ENCODE data around the gene FRAS1.

The FRAS1 gene

DNA sequence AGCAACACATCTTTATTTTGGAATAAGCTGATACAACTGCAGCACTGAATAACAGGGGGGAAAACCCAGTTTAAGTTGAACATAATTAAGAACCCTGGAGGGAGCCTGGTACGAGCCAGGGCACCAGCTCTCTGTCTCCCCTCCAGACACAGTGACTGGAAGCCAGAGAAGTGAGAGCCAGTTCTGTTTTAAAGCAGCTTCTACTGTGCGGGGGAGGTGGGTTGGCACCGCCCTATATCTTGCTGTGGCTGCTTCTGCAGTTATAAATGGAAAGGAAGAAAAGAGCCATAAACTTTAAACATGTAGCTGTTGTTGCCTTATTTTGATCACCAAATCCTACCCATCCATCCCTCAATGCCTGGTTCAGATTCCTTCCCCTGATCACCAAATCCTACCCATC is 286.6 kb downstream of the FRAS1 start:
- H3K9ac ChIP-seq (ENCODE audit: low read depth in 1 of 2, low read length in 2 of 2) = no peak overlapping the region
- H3K27ac ChIP-seq (ENCODE audit: low read depth, low read length) = no peak overlapping the region
- H3K4me3 ChIP-seq (ENCODE audit: low read depth in 1 of 2, low read length in 2 of 2) = no peak overlapping the region
- no peaks in the 10 kb centered on the region for H3K9me3 ChIP-seq (ENCODE audit: control insufficient read depth in 1 of 2, low read length in 2 of 2)
- no peaks in the 10 kb centered on the region for H3K27me3 ChIP-seq (ENCODE audit: control insufficient read depth in 1 of 2, insufficient read depth in 2 of 2, low read length in 2 of 2)
- no peaks in the 10 kb centered on the region for H3K4me1 ChIP-seq (ENCODE audit: control insufficient read depth in 1 of 2, insufficient read depth in 2 of 2, low read length in 2 of 2)
- H3K36me3 ChIP-seq (ENCODE audit: control insufficient read depth in 1 of 2, insufficient read depth in 2 of 2, low read length in 2 of 2) = no peaks in the 10 kb centered on the region

DNA sequence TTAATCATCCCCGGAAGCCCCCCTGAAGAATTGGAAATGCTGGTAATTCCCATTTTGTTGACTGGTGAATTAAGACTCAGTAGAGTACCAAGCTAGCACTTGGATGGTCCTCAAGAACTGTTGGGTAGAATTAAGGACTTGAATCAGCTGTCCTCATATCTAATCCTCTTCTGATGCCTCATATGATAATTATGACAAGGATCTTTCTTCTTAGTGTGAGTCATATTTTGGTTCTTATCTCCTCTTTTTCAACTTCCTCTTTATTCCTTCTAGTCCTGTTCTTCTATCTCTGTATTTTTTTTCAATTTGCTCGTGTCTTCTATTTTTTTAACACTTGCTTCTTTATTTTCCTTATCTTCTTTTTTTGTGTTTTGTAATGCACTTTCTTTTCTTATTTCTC is 288.1 kb downstream of the FRAS1 start:
- Histone ChIP-seq H3K27ac (ENCODE audit: low read depth, low read length) (no peak overlapping the region), H3K9ac (ENCODE audit: low read depth in 1 of 2, low read length in 2 of 2) (no peak overlapping the region), H3K4me1 (ENCODE audit: control insufficient read depth in 1 of 2, insufficient read depth in 2 of 2, low read length in 2 of 2) (no peaks in the 10 kb centered on the region), H3K9me3 (ENCODE audit: control insufficient read depth in 1 of 2, low read length in 2 of 2) (no peaks in the 10 kb centered on the region), H3K27me3 (ENCODE audit: control insufficient read depth in 1 of 2, insufficient read depth in 2 of 2, low read length in 2 of 2) (no peaks in the 10 kb centered on the region), H3K36me3 (ENCODE audit: control insufficient read depth in 1 of 2, insufficient read depth in 2 of 2, low read length in 2 of 2) (no peaks in the 10 kb centered on the region), H3K4me3 (ENCODE audit: low read depth in 1 of 2, low read length in 2 of 2) (no peak overlapping the region)

GRCh38 chr4:78346222-78346621 is 289.1 kb downstream of the FRAS1 start:
- H3K27ac ChIP-seq (ENCODE audit: low read depth, low read length) = no peak overlapping the region
- no peaks in the 10 kb centered on the region for H3K9me3 ChIP-seq (ENCODE audit: control insufficient read depth in 1 of 2, low read length in 2 of 2)
- H3K9ac ChIP-seq (ENCODE audit: low read depth in 1 of 2, low read length in 2 of 2) = no peak overlapping the region
- H3K27me3 ChIP-seq (ENCODE audit: control insufficient read depth in 1 of 2, insufficient read depth in 2 of 2, low read length in 2 of 2) = no peaks in the 10 kb centered on the region
- no peaks in the 10 kb centered on the region for H3K4me1 ChIP-seq (ENCODE audit: control insufficient read depth in 1 of 2, insufficient read depth in 2 of 2, low read length in 2 of 2)
- no peaks in the 10 kb centered on the region for H3K36me3 ChIP-seq (ENCODE audit: control insufficient read depth in 1 of 2, insufficient read depth in 2 of 2, low read length in 2 of 2)
- H3K4me3 ChIP-seq (ENCODE audit: low read depth in 1 of 2, low read length in 2 of 2) = no peak overlapping the region

DNA sequence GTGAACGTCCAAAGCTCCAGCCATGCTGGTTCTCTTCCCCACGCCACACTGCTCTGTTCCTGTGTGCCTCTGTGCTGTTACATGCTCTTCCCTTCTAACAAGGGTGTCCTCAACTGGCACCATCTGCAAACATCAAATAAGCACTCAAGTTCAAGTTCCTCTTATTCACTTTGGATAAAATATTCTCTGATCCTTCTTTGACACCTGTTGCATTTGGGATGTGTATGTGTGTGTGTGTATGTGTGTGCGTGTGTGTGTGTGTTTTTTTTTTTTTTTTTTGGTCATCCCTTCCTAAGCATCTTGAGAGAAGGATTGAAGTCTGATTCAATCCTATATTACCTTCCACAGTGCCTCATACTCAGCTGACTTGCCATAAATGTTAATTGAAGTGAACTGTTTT is 290.4 kb downstream of the FRAS1 start:
- Histone ChIP-seq H3K9me3 (ENCODE audit: control insufficient read depth in 1 of 2, low read length in 2 of 2) (no peaks in the 10 kb centered on the region), H3K4me1 (ENCODE audit: control insufficient read depth in 1 of 2, insufficient read depth in 2 of 2, low read length in 2 of 2) (no peaks in the 10 kb centered on the region), H3K27me3 (ENCODE audit: control insufficient read depth in 1 of 2, insufficient read depth in 2 of 2, low read length in 2 of 2) (no peaks in the 10 kb centered on the region), H3K27ac (ENCODE audit: low read depth, low read length) (no peak overlapping the region), H3K36me3 (ENCODE audit: control insufficient read depth in 1 of 2, insufficient read depth in 2 of 2, low read length in 2 of 2) (no peaks in the 10 kb centered on the region), H3K9ac (ENCODE audit: low read depth in 1 of 2, low read length in 2 of 2) (no peak overlapping the region), H3K4me3 (ENCODE audit: low read depth in 1 of 2, low read length in 2 of 2) (no peak overlapping the region)

GRCh38 chr4:78353921-78354320 is 296.8 kb downstream of the FRAS1 start:
- Histone ChIP-seq H3K36me3 (ENCODE audit: control insufficient read depth in 1 of 2, insufficient read depth in 2 of 2, low read length in 2 of 2) (no peaks in the 10 kb centered on the region), H3K9ac (ENCODE audit: low read depth in 1 of 2, low read length in 2 of 2) (no peak overlapping the region), H3K4me1 (ENCODE audit: control insufficient read depth in 1 of 2, insufficient read depth in 2 of 2, low read length in 2 of 2) (no peaks in the 10 kb centered on the region), H3K27ac (ENCODE audit: low read depth, low read length) (no peak overlapping the region), H3K27me3 (ENCODE audit: control insufficient read depth in 1 of 2, insufficient read depth in 2 of 2, low read length in 2 of 2) (peaks cover 0 to 3% of the 10 kb centered on the region in 2 donors), H3K4me3 (ENCODE audit: low read depth in 1 of 2, low read length in 2 of 2) (no peak overlapping the region), H3K9me3 (ENCODE audit: control insufficient read depth in 1 of 2, low read length in 2 of 2) (no peaks in the 10 kb centered on the region)

GRCh38 chr4:78354782-78355181 is 297.7 kb downstream of the FRAS1 start:
- no peak overlapping the region for H3K9ac ChIP-seq (ENCODE audit: low read depth in 1 of 2, low read length in 2 of 2)
- H3K4me1 ChIP-seq (ENCODE audit: control insufficient read depth in 1 of 2, insufficient read depth in 2 of 2, low read length in 2 of 2) = no peaks in the 10 kb centered on the region
- H3K27ac ChIP-seq (ENCODE audit: low read depth, low read length) = no peak overlapping the region
- H3K4me3 ChIP-seq (ENCODE audit: low read depth in 1 of 2, low read length in 2 of 2) = no peak overlapping the region
- H3K36me3 ChIP-seq (ENCODE audit: control insufficient read depth in 1 of 2, insufficient read depth in 2 of 2, low read length in 2 of 2) = no peaks in the 10 kb centered on the region
- H3K27me3 ChIP-seq (ENCODE audit: control insufficient read depth in 1 of 2, insufficient read depth in 2 of 2, low read length in 2 of 2) = peaks cover 0 to 3% of the 10 kb centered on the region in 2 donors
- no peaks in the 10 kb centered on the region for H3K9me3 ChIP-seq (ENCODE audit: control insufficient read depth in 1 of 2, low read length in 2 of 2)

DNA sequence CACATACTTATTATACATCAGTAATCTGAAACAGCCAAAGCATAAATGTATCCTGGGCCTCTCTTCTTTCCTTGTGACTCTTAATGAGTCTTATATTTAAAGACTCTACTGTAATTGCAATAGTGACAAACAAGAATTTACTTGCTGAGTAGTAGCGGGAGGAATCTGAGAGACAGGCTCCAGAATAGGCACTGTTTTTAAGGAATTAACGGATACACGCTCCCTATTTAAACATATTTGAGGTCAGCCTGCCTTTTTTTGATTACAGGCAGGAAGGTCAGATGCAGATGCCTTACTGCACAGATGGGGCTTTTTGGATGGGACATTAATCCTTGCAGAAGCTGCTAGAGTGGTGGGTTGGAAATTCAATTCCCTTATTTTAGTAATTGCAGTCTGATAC is 298.2 kb downstream of the FRAS1 start:
- Histone ChIP-seq H3K36me3 (ENCODE audit: control insufficient read depth in 1 of 2, insufficient read depth in 2 of 2, low read length in 2 of 2) (no peaks in the 10 kb centered on the region), H3K9me3 (ENCODE audit: control insufficient read depth in 1 of 2, low read length in 2 of 2) (no peaks in the 10 kb centered on the region), H3K4me1 (ENCODE audit: control insufficient read depth in 1 of 2, insufficient read depth in 2 of 2, low read length in 2 of 2) (no peaks in the 10 kb centered on the region), H3K27ac (ENCODE audit: low read depth, low read length) (no peak overlapping the region), H3K4me3 (ENCODE audit: low read depth in 1 of 2, low read length in 2 of 2) (no peak overlapping the region), H3K9ac (ENCODE audit: low read depth in 1 of 2, low read length in 2 of 2) (no peak overlapping the region), H3K27me3 (ENCODE audit: control insufficient read depth in 1 of 2, insufficient read depth in 2 of 2, low read length in 2 of 2) (peaks cover 0 to 3% of the 10 kb centered on the region in 2 donors)

- no peaks in the 10 kb centered on the region for H3K36me3 ChIP-seq (ENCODE audit: control insufficient read depth in 1 of 2, insufficient read depth in 2 of 2, low read length in 2 of 2)
- peaks cover 0 to 3% of the 10 kb centered on the region in 2 donors for H3K27me3 ChIP-seq (ENCODE audit: control insufficient read depth in 1 of 2, insufficient read depth in 2 of 2, low read length in 2 of 2)
- no peak overlapping the region for H3K4me3 ChIP-seq (ENCODE audit: low read depth in 1 of 2, low read length in 2 of 2)
- no peak overlapping the region for H3K27ac ChIP-seq (ENCODE audit: low read depth, low read length)
- no peak overlapping the region for H3K9ac ChIP-seq (ENCODE audit: low read depth in 1 of 2, low read length in 2 of 2)
- no peaks in the 10 kb centered on the region for H3K9me3 ChIP-seq (ENCODE audit: control insufficient read depth in 1 of 2, low read length in 2 of 2)
- H3K4me1 ChIP-seq (ENCODE audit: control insufficient read depth in 1 of 2, insufficient read depth in 2 of 2, low read length in 2 of 2) = no peaks in the 10 kb centered on the region
These were observed 299.2 kb downstream of the FRAS1 start for GRCh38 chr4:78356251-78356786.

DNA sequence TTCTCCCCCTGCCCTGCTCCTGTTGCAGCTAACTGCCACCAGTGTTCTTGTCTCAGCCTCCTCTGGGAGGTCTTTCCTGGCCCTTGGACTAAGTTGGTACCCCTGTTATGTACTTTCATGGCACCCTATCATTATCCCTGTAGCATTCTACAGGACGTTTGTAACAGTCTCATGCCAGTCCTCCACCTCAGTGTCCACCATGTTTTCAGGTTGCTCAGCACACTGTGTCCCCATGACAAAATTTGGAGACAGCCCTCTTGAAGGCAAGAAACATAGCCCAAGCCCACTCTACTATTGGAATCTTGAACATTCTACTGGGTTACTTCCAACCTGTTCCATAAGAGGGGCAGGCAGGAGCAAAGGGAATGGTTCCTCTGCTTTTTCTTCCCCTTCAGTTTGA is 300.0 kb downstream of the FRAS1 start:
- Histone ChIP-seq H3K4me1 (ENCODE audit: control insufficient read depth in 1 of 2, insufficient read depth in 2 of 2, low read length in 2 of 2) (no peaks in the 10 kb centered on the region), H3K9me3 (ENCODE audit: control insufficient read depth in 1 of 2, low read length in 2 of 2) (no peaks in the 10 kb centered on the region), H3K27ac (ENCODE audit: low read depth, low read length) (no peak overlapping the region), H3K36me3 (ENCODE audit: control insufficient read depth in 1 of 2, insufficient read depth in 2 of 2, low read length in 2 of 2) (no peaks in the 10 kb centered on the region), H3K4me3 (ENCODE audit: low read depth in 1 of 2, low read length in 2 of 2) (no peak overlapping the region), H3K27me3 (ENCODE audit: control insufficient read depth in 1 of 2, insufficient read depth in 2 of 2, low read length in 2 of 2) (peaks cover 0 to 3% of the 10 kb centered on the region in 2 donors), H3K9ac (ENCODE audit: low read depth in 1 of 2, low read length in 2 of 2) (no peak overlapping the region)

DNA sequence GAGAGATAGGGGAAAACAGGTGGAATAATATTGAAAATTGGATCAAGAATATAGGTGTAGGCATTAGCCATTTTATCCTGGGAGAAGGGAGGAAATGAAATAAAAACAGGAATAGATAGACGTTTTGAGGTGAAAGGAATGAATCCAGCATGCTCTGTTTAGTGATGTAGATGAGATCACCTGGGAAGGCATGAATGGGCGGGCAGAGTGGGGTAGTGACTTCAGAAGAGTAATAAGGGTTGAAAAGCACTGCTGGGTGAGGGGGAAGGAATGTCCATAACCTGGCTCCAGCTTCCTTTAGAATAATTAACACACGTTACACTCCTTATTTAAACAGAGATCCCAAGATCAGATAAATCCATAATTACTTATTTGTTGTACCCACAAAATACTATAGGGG is 303.3 kb downstream of the FRAS1 start:
- Histone ChIP-seq H3K9me3 (ENCODE audit: control insufficient read depth in 1 of 2, low read length in 2 of 2) (no peaks in the 10 kb centered on the region), H3K27ac (ENCODE audit: low read depth, low read length) (no peak overlapping the region), H3K27me3 (ENCODE audit: control insufficient read depth in 1 of 2, insufficient read depth in 2 of 2, low read length in 2 of 2) (peaks cover 0 to 3% of the 10 kb centered on the region in 2 donors), H3K4me3 (ENCODE audit: low read depth in 1 of 2, low read length in 2 of 2) (no peak overlapping the region), H3K9ac (ENCODE audit: low read depth in 1 of 2, low read length in 2 of 2) (no peak overlapping the region), H3K4me1 (ENCODE audit: control insufficient read depth in 1 of 2, insufficient read depth in 2 of 2, low read length in 2 of 2) (peaks cover 7% of the 10 kb centered on the region in 2 donors), H3K36me3 (ENCODE audit: control insufficient read depth in 1 of 2, insufficient read depth in 2 of 2, low read length in 2 of 2) (no peaks in the 10 kb centered on the region)

- no peak overlapping the region for H3K9ac ChIP-seq (ENCODE audit: low read depth in 1 of 2, low read length in 2 of 2)
- H3K27me3 ChIP-seq (ENCODE audit: control insufficient read depth in 1 of 2, insufficient read depth in 2 of 2, low read length in 2 of 2) = no peaks in the 10 kb centered on the region
- peaks cover 7% of the 10 kb centered on the region in 2 donors for H3K4me1 ChIP-seq (ENCODE audit: control insufficient read depth in 1 of 2, insufficient read depth in 2 of 2, low read length in 2 of 2)
- no peak overlapping the region for H3K27ac ChIP-seq (ENCODE audit: low read depth, low read length)
- no peaks in the 10 kb centered on the region for H3K36me3 ChIP-seq (ENCODE audit: control insufficient read depth in 1 of 2, insufficient read depth in 2 of 2, low read length in 2 of 2)
- no peaks in the 10 kb centered on the region for H3K9me3 ChIP-seq (ENCODE audit: control insufficient read depth in 1 of 2, low read length in 2 of 2)
- H3K4me3 ChIP-seq (ENCODE audit: low read depth in 1 of 2, low read length in 2 of 2) = no peak overlapping the region
These were observed 304.5 kb downstream of the FRAS1 start for GRCh38 chr4:78361621-78362120.
